Left renal pelvis (tissue), 4 donors: ENCODE results near the gene INPP1. TPM values are rescaled to one million over a fixed set of nuclear protein-coding genes. Genes with fewer than 3 reads are reported as not detected.

Experiments used
- DNase-seq, 4 donors: peaks; one replicate each; pipeline ENCODE4 v3.0.0-alpha.2; 2013; ENCODE audit warnings: low read depth in 4 of 4, low spot score in 3 of 4
- polyA plus RNA-seq, 4 donors: library from polyadenylated mRNA; unstranded; fragments of 120-200 nt; gene quantifications; one replicate each; pipeline ENCODE4 v1.2.1, GENCODE V29; 2013; ENCODE audit not compliant: insufficient read length in 4 of 4

Gene INPP1
- polyA plus RNA-seq, 4 donors: 13.4 to 23.6 (median 16.0) TPM

DNA sequence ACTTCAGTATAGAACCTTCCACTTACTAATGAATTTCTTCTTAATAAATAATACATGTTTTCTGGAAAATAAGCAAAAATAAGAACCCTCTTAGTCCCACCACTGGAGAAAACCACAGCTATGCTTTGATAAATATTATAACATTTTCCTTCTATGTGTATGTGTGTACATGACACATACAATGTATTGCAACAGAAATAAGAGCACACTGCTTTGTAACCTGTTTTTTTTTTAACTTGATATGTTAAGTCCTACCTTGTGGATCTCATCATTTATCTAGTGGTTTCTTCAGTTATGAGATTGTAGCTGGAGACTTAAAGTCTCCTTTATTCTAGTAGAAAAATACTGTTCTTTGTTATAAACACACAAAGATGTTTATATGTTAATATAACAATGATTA is 17.2 kb downstream of the INPP1 start:
- DNase-seq: no peak

DNA sequence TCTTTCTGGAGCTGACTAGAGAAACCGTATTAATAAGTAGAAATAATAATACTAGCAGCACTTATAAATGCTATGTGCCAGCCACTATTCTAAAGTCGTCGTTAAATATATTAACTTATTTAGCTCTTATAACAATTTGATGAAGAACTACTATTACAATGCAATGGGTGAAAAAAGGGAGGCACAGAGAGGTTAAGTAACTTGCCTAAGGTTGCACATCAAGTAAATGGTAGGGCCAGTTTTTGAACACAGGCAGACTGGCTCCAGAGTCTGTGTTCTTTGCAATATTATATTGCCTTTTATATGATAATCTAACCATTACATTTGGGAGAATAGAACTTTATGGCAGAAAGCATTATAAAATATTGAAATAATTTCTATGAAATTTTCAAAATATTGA is 17.6 kb downstream of the INPP1 start:
- DNase-seq: no peak

DNA sequence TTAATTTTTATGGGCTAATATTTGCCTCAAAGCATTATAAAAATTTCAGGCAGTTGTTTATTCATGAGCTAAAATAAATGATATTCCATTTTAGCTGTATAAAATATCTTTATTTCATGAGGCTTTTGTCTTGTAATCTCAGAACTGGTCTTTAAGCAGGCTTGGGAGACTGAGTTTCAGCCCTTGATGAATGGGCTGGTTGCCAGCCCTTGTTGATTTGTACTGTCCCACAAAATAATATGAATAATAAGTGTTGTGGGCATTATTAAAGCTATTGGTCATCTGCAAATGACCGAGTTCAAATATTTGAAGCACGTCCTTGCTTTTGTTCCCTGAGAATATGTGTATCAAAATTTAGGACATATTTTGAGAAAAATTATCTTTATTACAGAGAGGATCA is 18.2 kb downstream of the INPP1 start:
- no peak for DNase-seq

DNA sequence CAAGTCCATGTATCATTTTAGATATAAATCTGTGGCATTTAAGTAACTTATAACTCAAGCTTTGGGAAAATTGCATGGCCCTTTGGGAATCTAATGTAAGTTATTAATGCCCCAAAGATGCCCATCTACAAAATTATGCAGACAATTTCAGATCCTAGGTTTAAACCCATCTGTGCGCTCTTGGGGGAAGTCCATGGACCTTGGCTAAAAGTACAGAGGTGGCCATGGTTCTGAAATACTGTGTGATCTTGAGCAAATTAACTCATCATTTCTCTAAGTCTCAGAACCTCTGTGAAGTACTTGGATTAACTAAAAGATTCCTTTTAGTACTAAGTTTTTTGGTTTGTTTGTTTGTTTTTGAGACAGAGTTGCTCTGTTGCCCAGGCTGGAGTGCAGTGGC is 19.5 kb downstream of the INPP1 start:
- DNase-seq: no peak

DNA sequence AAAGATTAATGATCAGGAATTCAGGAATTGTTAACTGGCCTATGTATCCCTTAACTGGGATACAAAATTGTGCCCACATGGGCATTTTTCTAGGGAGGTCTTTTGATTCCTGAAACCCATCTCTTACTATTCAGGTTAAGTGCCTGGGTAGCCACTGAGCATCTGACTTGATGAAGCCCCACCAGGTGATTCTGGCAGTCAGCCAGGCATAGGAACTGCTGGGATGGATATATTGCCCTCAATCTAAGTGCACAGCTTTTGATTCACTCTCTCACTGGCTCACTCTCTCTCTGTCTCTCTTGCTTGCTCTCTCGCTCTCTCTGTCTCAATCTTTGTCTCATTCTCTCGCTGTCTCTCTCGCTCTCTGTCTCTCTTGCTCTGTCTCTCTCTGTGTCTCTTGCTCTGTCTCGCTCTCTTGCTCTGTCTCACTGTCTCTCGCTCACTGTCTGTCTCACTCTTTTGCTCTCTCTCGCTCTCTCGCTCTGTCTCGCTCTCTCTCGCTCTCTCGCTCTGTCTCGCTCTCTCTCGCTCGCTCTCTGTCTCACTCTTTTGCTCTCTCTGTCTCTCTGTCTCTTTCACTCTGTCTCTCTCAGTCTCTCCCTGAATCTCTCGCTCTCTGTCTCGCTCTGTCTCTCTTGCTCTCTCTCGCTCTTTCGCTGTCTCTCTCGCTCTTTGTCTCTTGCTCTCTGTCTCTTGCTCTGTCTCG is 22.3 kb downstream of the INPP1 start:
- DNase-seq: no peak

DNA sequence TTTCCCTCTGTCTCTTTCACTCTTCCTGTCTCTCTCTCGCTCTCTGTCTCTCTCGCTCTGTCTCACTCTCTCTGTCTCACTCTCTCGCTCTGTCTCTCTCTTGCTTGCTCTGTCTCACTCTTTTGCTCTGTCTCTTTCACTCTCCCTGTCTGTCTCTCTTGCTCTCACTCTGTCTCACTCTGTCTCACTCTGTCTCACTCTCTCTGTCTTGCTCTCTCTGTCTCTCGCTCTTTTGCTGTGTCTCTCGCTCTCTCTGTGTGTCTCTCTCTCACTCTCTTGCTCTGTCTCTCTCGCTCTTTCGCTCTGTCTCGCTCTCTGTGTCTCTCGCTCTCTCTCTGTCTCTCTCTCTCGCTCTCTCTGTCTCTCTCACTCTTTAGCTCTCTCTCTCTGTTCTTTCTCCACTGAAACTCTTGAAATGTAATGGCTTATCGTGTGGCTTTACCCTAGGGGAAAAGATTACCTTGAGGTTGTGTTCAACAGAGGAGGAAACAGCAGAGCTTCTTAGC is 22.9 kb downstream of the INPP1 start:
- DNase-seq: no peak

DNA sequence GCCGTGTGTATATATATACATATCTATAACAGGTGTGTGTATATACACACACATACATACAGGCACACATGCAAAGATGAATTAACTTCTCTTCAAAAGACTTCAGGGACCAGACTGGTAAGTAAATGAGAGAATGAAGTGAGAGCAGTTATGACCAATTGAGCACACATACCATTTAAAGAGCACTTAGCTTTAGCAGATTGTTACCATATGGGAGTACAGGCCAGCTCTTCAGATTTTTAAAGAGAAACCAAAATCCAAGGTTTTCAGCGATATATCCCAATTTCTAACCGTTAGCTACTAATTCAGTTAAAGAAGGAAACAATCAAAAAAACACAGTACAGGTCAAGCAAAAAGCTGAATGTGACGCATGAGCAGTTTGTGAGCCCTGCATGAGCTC is 23.7 kb downstream of the INPP1 start:
- DNase-seq: no peak

DNA sequence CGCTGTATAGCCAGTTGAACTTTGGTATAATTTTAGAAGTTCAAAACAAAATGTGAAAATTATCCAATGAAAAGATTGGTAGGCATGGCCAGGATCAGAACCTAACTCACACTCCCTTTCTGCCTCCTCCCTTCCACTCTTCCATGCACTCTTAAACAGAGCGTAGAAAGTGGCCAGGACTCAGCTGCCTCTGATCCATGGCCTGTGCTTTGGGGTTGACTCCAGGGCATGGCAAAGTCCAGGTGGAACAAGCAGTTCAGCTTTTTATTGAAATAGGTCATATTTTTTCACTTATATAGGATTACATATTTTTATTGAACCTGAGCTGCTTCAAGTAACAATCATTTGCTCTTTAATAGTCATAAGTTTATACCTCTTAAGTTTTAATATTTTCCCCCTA is 26.2 kb downstream of the INPP1 start:
- no peak for DNase-seq

DNA sequence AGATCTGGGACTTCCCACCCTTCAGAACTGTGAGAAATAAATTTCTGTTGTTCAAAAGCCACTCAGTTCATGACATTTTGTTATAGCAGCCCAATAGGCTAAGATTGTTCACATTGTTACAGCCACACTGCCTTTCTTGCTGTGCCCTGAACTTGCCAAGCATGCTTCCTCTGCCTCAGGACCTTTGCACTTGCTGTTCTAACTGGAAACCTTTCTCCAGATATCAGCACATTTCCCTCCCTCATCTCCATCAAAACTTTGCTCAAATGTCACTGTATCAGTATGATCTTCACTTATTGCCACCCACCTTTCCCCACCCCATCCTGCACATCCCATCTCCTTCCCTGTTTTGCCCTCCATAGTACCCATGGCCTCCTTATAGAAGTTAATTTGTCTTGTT is 32.7 kb downstream of the INPP1 start:
- no peak for DNase-seq

DNA sequence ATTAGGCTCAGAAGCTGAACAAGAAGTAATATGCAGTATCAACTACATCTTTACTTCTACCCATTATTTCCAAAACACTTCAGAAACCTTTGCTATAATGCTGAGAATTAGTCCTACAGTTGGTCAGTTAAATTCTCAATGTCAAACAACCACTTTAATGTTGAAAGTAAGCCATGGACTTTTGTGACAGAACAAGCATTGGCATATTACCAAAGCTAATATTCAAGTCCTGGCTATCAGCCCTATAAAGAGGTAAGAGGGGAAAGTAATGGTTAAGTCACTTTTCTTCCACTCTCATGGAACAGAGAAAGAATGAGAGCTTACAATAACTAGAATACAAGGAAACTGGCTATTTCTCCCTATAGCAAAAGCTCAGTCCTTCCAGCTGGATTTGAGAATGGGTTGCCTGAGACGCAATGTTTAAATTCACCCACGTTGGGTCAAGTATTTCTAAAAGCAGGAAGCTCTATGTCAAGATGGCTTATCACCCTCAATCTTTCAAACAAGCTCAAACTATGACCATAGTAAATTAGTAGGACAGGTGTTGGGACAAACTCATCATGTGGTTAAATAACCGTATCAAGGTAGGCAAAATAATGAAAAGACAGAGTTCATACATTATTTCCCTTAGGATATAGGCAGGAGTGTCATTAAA is 33.3 kb downstream of the INPP1 start:
- DNase-seq: no peak

DNA sequence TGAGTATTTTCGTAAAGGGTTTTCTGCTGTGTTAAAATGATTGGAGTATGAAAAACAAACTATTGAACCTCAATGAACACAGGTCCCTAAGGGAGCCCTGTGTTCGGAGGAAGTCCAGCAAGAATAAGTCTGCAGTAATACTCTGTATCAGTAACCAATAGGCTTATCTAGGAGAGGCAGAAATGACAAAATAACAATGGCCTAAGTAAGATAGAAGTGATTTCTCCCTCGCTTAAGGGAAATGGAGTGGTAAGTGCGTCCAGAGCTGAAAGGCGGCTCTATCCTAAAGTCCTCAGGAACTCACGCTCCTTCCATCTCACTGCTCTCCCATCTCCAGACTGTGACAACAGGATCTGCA is 35.5 kb downstream of the INPP1 start:
- no peak for DNase-seq

DNA sequence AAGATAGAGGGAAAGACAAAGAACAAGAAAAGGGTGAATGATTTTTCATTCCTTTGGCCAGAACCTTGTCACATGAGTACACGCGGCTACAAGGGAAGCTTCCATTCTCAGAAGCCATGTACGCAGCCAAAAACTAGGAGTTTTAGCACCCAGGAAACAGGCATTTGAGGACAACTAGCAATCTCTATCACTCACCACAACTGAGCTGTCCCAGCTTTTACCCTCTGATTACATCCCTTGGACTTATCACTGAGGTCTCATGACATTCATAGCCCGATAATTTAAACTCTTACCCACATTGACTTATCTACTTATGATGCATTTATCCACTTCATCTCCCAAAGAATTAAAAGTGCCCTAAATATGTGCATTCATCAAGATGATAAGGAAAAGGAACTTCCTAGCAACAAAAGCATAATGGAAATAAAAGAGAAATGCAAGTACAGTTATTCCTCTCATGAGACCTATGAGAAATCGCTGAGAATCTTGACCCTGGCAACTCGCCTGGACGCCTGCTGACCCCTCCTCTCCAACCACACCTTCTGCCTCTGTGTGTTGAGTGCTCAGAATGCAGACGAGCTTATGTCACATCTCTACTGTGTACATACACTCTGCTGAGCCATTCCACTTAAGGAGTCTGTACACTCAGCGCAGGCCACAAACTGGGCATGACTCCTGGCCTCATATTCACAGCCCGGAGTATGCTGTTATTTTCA is 36.0 kb downstream of the INPP1 start:
- DNase-seq: no peak

DNA sequence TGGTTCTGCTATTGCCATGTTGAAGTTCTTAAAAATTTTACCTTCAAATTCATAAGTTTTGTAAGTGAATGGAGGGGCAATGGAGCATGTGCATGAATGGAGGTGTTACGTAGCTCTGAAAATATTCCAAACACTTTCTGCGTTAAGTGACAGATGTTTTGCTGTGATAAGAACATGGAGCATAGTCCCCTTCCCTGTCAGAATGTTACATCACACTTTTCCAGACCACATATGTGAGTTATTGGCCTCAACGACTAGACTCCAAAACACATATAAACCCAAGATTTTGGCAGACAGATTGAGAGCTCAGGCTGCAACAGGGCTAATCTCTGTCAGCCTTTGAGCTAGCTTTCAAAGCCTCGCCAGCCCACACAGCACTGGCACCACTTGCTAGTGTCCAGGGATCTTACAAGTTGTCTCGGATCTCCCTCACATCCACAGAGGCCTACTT is 37.6 kb downstream of the INPP1 start:
- DNase-seq: no peak

DNA sequence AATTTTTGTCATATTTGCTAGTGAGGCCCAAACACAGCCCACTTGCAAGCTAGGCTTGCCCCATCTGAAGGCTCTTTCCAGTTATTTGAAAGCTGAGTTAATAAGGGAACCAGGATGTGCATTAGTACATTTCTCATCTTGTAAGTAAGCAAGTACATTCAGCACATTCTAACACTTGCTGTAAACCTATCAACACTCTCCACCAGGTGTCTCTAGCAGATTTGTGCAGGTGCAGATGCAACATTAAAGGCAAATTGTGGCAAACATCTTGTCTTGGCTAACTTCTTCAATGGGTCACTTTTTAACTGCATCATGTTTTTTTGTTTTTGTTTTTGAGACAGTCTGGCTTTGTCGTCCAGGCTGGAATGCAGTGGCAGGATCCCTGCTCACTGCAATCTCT is 39.5 kb downstream of the INPP1 start:
- DNase-seq: peak in 1 of 4 donors; percentile 31

DNA sequence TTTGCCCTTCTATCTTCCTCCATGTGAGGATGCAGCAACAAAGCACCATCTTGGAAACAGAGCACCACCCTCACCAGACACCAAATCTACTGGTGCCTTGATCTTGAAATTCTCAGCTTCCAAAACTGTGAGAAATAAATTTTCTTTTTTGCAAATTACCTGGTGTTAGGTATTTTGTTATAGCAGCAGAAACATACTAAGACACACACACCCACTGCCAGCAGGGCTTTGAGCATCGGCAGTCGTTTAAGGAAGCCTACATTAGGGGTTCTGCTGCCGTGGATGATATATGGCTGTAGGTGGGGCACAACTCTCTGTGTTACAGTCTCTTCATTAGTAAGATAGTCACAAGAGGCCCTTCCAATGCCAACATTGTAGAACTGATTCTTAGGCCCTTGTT is 44.0 kb downstream of the INPP1 start:
- no peak for DNase-seq

DNA sequence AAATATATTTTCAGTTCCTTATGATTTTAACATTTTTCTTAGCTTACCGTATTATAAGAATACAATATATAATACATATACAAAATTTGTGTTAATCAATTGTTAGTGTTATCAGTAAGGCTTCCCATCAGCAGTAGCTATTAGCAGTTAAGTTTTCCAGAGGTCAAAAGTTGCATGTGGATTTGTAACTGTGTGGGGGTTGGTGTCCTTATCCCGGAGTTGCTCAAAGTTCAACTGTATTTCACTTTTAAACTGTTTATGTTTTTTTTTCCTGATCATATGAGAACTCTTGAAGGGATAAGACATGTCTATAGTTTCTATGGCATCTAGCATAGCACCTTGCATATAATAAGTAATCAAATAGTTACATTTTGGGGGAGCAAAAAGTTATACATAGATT is 52.9 kb downstream of the INPP1 start:
- DNase-seq: no peak

DNA sequence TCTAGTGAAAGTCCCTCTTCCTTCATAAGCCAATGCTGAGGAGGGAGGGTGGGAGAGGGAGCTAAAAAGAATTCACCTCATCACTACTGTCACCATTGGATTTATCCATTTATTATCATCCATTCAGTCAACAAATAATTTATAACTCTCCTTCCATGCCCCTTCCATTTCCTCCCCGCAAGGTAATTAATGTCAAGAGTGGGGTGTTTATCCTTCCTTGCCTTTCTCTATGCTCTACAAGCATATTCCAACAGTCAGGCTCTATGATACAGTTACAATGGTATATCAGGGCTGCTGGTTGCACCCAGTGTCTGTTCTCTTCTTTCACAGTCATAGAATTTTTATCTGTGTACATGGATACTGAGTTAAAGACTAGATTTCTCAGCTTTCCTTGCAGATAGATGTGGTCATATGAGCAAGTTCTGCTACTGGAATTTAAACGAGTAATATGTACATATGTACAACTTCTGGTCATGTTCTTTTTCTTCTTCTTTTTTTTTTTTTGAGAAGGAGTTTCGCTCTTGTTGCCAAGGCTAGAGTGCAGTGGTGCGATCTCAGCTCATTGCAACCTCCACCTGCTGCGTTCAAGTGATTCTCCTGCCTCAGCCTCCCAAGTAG is 59.7 kb downstream of the INPP1 start:
- DNase-seq: no peak

DNA sequence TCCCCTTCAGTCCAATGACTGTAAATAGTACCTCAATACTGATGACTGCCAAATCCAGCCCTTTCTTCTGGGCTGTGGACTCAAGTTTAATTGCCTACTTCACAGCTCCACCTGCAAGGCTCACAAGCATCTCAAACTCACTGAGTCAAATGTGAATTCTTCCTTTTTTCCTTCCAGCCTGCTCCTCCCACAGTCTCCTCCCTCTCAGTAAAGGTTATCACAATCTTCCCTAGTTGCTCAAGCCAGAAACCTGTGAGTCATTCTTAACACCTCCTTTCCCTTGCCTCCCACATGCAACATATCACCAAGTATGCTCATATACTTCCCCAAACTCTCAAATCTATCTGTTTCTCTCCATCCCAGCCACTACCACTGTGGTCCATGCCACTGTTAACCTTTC is 61.1 kb downstream of the INPP1 start:
- DNase-seq: no peak

DNA sequence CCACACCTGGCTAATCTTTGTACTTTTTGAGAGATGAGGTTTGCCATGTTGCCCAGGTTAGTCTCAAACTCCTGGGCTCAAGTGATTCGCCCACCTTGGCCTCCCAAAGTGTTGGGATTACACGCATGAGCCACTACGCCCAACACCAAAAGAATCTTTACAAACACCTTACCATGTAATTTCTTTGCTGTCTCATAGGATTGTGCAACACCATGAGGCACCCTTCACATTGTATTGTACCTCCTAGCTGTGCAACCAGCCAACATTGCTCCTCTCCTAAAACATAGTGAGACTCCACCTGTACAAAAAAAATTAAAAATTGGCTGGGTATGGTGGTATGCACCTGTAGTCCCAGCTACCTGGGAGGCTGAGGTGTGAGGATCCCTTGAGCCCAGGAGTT is 61.7 kb downstream of the INPP1 start:
- DNase-seq: no peak

DNA sequence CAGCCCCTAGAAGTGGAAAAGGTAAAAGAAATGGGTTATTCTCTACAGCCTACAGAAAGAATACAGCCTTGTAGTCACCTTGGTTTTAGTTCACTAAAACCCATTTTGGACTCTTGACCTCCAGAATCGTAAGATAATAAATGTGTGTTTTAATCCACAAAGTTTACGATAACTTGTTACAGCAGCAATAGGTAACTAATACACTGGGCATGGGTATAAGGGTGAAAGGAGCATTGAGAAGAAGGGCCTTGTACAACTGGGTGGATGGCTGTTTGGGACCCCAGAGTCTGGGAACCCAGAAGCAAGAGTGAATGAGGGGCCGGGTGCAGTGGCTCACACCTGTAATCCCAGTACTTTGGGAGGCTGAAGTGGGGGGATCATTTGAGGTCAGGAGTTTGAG is 62.6 kb downstream of the INPP1 start:
- DNase-seq: no peak

DNA sequence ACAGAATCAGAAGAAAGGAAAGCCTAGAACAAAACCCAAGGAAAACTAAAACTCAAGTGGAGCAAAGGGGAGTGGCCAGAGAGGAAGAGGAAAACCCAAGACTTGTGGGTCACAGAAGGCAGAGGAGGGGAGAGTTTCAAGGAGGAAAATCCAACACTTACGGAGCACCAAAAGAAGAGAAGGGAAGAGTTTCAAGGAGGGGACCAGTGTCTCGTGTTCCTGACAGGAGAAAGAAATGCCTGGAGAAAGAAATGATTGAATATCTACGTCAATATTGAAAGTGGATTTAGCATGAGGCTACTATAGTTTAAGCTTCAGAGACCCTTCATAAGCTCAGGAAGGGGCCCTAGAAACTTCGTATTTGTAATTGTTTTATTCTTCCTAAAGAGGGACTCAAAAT is 63.4 kb downstream of the INPP1 start:
- no peak for DNase-seq
